NOMO-1 (cell line): ENCODE measurements around the gene TCFL5.

ENCODE experiments used
- DNase-seq, 2 experiments: peaks; one replicate each; lab custom pipeline; 2025; ENCODE audit not compliant: unreplicated experiment in 2 of 2; lab: John Stamatoyannopoulos, UW

TCFL5 gene

DNA sequence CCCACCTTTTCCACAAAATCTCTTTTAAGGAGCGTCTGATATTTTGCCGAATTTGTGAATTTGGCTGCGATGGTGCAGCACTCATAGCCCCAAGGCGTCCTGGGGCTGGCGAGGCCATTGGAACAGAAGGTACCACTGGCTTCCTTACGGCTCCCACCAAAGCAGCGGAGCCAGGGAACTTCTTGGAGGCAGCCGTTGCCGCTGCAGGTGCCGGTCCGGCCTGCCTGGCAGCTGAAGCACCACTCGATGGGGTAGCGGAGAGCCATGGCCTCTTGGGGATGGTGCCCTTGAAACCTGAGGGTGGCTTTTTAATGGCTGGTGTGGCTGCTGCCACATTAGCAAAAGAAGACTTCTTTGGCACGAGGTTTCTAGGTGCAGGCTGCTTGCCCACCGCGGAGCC, 34.9 kb upstream of the TCFL5 start:
- no peak for DNase-seq

DNA sequence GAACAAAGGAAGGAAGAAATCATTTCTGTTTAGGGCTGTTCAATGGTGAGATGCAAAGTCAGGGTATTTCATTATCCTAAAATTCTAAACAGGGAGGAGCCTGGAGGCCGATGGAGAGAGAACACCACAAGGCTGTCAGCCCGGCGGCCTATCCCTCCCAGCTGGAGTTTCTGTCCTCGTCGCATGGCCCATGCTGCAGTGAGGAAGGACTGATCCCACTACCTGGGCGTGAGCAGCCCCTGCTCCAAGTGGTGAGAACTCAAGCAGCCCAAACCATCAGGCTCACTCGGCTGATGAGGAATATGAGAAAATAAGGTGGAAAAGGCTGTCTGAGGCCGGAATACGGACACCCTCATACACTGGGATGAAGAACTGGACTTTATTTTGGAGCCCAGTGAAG, 33.9 kb upstream of the TCFL5 start:
- DNase-seq: no peak

DNA sequence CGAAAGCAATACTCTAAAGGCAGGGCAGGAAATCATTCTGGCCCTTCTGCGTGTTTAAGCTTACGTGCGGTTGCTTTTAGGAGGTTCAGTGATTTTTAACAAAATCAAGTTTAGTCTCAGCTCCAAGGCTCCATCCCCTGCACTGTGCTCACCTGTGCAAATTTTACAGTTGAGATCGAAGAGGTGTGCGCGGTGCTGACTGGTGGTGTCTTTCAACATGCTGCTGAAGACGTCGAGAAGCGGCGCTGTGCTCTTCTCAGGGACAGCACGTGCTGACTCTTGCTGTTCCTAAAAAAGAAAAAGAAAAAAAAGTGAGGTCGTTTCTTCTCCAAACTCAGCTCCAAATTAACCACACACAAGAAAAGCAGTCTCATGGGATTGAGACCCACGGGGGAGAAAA, 32.6 kb upstream of the TCFL5 start:
- no peak for DNase-seq

DNA sequence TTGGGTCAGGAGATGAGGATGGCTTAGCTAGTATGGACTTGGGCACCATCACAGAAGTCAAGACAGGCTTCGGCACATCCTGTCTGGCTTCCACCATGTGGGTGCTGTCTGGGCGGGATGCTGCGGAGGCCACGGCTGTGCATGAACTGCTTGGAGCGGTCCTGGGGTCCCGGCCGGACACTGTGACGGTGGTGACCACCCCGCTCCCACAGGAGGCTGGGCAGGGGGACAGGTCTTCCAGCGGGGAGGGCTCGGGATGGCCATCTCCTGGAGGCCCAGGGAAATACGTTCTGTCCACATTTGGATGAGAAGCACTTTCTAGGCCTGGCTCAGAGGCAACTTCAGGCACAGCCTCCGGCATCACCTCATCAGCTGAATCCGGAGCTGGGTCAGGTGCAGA, 32.1 kb upstream of the TCFL5 start:
- DNase-seq: no peak

DNA sequence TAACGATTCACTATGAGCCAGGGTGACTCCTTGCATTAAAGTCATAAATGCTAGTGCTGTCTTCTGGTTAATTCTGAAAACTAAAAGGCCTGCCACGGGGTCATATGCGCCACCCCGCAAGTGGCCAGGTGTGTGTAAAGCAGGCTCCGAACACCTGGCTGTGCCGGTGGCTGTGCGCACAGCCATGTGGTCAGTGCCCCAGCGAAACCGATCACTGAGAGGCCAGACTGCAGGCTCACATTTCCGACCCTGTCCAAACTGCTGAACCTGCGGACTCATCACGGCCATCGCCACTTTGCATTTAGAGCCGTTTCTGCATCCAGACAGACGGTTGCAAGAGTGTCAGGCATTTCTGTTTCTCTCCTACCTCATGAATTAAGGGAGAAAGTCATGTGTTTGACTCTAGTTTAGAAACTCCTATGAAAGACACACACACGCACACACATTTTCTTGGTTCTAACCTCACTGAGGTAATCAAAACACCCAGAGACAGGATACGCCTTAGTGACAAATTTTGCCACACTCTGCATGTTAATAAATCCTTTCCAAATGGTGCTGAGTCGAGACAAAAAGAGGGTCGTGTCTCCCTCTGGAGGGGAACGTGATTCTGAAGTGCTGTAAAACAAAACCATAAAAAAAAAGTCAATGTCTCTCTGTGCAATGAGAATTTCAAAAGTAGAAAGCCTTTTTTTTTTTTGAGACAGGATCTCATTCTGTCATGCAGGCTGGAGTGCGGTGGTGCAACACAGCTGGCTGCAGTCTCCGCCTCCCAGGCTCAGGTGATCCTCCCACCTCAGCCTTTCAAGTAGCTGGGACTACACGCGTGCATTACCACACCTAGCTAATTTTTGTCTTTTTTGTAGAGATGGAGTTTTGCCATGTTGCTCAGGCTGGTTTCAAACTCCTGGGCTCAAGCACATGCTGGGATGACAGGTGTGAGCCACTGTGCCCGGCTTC, 31.0 kb upstream of the TCFL5 start:
- no peak for DNase-seq

DNA sequence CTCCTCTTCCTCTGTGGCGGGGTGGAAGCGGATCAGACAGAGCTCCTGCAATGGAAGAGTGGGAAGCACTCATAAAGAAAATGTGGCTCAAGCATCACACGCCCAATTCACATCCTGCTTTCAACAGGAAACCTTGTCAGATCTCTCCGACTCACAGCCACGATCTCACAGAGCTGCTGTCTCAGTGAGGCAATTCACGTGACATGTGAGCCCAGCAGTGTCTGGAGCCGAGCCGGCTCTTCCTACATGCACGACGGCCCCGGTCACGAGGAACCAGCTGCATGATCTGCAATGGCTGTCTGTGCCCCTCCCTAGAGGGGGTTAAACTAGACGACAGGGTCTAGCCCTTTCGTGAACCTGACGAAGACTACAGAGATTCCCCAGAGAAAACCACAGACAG, 29.5 kb upstream of the TCFL5 start:
- DNase-seq: no peak

DNA sequence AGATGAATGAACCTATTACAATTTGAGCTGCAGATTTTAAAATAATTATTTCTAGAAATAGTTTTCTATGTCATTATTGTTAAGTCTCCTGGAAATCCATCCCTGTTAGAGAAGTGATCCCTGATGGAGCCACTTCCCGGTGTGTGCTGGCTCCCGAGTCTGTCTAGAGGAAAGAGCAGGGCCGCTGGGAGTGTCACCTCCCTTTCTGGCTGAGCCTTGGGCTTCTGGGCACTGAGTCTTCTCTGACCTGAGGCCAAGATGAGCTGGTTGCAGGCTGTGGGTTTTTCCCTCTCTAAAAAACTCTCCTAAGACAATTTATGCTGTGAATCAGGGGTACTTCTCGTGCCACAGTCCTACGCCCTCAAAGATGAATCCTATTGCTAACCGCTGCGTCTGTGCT, 28.8 kb upstream of the TCFL5 start:
- no peak for DNase-seq

DNA sequence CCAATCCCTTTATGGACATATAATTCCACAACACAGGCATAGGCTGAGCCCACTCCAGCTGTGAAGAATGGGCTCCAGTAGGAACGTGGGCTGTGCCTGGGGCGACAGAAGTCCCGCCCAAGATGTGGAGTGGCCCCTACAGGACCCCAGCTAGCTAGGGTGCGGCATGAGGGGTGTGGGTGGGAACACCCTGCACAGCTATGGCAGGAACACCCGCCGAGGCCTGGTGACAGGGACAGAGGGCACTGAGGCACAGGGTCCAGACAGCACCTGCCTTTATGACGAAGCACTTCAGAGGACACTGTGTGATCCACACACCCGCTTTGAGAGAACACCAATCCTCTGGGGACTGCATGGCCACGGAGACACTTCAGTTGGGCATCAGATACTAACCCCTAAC, 28.2 kb upstream of the TCFL5 start:
- no peak for DNase-seq

DNA sequence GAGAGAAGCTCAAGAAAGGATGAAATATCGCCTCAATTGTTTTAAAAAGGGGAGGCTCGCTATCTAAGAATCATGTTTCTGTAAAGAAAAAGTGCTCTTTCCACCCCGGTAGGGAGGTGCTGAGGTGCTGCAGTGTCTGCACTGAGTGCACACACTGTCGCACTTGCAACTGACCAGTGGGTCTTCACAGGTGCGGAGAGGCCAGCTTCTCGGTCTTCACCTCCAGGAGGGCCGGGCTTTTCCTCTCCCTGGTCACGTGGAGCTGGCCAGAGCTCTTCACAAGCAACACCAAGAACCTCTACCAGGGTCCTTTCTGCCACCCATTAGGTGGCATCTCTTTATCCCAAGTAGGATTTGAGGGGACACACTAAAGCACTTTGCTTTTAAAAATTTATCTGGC, 27.8 kb upstream of the TCFL5 start:
- DNase-seq: no peak

DNA sequence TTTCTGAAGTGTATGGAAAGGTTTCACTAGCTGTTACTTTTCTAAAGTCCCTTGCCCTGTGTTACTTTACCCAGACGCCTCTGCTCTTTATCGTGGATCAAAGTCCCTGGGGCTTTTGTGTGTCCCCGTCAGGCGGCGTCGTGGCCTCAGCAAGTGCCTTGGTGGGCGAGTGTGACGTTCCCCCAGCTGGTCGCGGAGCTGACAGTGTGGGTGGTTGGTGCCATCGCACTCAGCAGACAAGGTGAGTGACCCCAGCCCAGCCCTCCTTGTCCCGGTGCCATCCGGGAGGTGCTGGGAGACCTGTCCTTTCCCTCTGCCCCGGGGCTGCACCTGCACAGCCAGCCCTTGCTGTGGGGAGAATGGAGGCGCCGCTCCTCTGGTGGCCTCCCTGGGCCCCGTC, 27.3 kb upstream of the TCFL5 start:
- no peak for DNase-seq

DNA sequence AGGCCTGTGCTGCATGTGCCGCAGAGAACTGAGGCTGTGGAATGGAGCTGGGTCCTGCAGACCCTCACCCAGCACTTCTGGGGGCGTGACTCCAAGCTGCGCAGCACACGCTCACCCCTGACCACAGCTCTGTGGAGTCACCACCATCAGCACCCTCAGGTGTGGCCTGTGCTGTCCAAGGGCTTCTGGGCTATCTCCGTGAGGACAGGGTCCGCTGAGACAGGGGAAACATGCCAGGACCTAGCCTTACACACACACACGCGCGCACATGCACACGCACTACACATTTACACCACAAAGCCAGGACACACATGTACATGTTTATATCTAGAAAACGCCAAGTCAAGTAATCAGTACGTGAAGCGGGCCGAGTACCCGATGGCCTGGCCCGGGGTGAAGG, 26.8 kb upstream of the TCFL5 start:
- no peak for DNase-seq

DNA sequence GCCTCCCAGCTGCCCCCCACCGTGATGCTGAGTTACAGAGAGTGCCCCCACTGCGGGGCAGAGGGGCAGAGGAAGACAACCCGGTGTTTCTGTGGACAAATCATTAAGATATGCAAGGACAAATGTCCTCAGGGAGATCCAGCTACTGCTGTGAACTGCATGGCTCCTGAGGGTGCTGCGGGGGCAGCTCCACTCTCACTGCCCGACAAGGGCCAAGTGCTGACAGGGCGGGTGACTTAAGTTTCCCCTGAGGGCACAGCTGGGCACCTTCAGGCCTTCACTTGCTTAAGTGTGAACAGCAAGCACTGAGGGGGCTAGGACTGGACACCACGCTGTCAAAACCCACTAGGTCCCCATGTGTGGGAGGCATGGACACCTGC, 26.2 kb upstream of the TCFL5 start:
- no peak for DNase-seq

DNA sequence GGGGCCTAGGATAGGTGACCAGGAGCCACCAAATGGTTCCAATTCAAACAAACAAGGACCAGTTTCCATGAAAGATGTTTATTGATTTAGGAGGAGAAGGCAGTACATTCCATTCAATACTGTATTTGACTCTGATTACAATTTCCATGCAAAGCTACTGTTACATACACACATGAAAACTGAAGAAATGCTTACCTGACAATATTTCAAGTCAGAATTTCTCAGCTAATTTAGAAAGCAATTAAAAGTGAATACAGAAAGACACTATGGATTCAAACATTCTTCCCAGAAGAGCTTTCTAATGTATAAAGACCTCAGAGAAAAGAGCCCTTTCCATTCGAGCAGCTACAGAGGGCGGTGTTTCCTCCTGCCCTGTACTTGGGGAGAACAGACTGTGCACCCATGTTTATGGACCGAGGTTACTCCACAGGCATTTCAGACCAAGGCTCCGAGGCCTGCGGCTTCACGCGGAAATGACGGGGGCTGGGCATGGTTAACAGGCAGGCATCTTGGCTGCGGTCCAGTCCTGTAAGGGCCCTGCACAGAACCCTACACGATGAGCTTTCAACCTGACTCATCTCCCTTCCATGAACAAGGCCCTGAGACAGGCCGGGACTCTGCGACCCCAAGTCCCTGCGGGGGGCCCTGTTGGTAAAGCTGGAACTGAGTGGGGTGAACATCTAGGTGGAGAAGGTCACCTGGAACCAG, 25.7 kb upstream of the TCFL5 start:
- DNase-seq: peak in 1 of 2 experiments; percentile 20

DNA sequence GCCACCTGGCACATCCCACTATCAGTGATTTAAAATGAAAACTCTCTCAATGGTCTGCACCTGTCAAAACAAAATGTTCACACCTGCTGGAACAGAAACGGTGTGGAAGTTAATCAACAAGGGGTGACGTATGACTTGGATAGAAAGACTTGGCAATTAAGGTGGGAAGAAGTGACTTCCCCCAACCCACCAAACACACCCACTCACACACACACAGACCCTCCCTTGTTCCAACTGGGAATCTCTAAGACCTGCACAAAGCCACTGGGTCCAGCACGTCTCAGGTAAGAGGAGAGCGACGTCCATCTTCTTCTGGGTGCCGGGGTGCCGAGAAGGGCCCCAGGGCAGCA, 25.1 kb upstream of the TCFL5 start:
- no peak for DNase-seq

DNA sequence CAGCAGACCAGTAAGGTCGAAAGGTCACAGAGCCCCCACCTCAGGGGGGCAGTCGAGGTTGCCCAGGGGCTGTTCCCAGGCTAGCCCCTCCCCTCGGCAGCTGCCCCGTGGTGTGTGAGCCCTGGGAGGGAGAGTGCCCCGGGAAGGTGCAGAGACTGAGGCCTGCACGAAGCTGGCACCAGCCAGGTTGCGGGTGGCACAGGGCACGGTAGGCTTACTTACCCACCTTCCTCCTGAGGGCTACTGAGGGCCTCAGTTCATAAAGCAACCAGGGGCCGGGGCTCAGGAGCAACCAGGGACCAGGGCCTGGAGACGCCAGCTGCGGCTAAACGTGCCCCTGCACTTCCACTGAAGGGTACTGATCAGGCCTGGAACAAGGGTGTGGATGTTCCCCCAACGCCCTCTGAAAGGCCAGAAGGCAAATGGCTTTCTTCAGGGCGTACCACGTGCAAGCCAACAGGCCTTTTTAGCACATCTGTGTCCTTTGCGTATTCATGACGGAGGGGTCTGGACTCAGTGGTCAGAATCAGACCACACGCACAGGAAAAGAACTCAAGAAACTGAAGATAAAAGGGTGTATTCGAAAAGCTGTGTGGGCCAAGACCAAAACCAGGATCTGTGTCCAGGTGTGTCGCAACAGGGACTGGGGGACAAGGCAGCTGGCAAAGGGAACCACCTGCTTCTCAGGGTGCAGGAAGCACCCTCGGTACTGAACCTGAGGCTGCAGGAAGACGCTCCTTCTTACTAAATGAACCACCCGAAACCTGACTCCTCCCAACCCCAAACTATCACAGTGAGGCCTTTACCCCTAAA, 24.5 kb upstream of the TCFL5 start:
- no peak for DNase-seq

DNA sequence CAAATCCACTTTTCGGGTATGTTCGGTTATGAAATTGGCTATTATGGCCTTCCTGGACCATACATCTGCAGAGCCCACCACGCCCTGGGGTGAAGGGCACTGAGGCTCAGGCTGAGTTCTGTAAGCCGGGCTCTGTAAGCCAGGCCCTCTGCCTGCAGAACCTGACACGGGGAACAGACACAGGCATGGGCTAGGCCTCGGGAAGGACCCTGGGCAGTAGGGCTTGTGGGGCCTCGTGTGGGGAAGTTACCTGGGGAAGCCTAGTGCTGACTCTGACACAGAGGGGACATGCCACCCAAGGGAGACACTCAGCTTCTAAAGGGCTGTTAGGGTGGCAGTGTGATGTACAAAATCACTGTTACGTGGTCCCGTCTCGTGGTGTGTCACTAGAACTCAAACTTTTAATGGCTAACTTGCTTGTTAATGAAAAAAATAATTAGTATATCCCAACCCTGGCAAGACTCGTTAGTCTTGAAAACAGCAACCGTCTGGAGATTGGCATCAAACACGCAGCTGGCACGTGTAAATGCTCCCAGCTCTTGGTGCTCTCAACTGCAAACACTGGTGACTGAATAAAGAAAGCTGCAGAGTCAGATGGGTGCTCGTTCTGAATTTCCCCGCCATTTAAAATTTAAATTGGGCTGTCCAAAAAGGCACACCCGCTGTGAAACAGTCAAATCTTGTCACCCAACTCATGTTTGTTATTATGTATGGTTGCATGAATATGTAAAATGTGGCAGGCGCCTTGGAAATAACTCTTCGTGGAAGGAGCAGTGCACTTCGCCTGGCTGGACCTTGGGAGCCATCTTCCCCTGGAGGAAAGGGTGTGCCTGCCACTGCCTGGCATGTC, 23.6 kb upstream of the TCFL5 start:
- DNase-seq: no peak

DNA sequence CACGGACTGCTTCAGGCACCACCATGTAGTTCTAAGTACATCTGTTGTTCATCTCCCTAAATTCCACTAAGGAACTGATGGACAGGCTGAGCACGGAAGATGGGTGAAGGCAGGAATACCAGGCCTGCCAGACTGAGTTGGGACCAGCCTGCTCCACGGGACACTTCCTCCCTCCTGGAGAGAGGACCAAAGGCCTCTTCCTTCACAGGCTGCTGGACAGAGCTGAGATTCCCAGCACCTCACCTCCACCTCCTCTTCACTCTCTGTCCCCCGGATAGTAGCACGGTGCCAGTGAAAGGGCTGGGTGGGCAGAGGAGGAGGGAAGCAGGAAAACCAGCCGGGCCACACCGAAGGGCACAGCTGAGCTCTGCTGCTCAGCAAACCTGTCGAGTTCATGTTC, 22.9 kb upstream of the TCFL5 start:
- DNase-seq: no peak

DNA sequence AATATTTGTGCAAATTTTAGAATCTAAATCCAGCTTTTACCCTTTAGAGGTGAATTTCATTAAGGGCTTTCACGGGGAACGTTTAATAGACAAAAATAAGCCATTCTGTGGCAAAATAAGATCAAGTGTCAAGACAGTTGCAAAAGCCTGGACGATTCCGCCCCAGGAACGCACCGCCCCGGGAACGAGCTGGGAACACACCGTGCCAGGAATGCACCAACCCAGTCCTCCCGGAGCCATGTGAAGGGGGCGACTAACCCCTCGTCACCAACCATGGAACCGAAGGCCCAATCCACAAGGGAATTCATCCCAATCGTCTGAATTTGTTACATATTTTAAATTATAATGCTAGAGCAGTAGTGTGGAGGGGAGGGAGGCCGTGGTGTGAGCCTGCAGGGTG, 20.8 kb upstream of the TCFL5 start:
- no peak for DNase-seq

DNA sequence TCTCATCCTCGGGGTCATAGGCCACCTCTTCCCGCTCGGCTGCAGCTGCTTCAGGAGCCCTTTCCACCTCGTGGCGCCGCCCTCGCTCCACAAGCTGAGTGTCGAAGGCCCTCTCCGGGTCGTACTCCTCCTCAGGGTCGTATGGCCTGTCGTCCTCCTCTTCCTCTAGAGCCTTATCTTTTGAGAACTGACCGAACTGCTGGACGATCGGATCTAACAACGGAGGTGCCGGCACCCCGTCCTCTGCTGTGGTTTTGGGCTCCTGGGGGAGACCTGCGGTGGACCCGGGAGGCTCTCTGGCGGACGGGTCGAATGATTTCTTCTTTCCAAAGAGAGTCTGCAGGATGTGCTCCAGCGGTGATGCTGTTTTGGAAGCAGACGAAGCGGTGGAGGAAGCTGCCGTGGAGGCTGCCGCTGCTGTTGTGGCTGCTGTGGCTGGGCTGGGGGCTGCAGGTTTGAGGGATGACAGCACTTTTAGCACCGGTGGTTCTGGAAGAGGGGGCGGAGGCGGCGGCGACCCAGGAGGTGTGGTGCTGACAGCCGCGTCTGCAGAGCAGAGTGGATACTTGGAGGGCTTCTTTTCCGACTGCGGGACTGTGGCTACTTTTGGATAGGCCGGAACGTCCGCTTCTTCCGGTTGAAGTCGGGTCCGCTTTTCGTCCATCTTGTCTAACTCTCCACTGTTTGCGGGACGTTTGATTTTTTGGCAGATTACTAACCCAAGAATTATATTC, 20.2 kb upstream of the TCFL5 start:
- no peak for DNase-seq
